HG03095 (cell line): ENCODE data around the gene LRRC75B.
"Not testable (repeated sequence)": the region's sequence is repeated elsewhere in the genome, so short reads cannot be mapped to it uniquely, and the experiment has no call there.

Experiments used
- ATAC-seq: cut with Tn5 transposase; IDR thresholded peaks from one replicate; pipeline ENCODE4 v1.9.1; 2021; ENCODE audit warnings: moderate library complexity; ENCODE audit not compliant: unreplicated experiment

LRRC75B gene, protein sequence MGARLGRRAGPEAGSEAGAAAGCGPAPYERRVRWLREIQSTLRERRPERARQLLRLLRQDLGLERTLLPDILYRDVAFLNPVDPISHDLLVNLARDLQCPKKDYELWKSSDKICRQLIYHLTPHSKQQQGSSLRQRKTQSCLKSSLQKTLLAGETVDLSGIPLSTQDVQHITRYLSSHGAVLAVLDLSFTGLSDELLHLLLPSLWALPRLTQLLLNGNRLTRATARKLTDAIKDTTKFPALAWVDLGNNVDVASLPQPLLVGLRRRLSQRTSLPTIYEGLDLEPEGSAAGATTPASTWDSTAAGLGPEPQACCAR

DNA sequence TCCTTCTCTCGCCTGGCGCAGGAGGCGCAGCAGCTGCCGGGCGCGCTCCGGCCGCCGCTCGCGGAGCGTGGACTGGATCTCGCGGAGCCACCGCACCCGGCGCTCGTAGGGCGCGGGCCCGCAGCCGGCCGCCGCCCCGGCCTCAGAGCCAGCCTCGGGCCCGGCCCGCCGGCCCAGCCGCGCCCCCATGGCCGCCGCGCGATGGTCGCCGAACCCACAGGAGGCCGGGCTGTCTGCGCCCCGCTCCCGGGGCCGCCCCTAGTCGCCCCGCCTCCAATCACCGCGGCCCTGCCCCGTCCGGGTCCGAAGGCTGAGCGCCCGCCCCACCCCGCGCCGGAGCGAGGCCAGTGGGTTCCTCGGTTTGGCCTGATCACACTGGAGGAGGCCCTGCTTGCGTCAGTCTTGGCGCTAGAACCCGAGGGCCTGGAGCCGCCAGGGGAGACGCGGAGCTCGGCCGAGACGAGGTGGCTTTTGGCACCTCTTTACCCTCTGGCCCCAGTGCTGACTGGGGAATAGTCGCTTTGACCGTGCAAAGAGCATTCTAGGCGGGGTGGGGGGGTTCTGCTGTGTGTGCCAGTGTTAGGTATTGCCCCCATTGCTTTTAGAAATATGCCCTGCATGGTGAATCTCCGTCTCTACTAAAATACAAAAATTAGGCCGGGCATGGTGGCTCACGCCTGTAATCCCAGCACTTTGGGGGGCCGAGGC is at the start of gene LRRC75B:
Gene LRRC75B (minus strand): TSS at position 223 of the 708 bp plus-strand sequence. CDS start 34 bp downstream, at position 189.
- peak; percentile 75 for ATAC-seq

DNA sequence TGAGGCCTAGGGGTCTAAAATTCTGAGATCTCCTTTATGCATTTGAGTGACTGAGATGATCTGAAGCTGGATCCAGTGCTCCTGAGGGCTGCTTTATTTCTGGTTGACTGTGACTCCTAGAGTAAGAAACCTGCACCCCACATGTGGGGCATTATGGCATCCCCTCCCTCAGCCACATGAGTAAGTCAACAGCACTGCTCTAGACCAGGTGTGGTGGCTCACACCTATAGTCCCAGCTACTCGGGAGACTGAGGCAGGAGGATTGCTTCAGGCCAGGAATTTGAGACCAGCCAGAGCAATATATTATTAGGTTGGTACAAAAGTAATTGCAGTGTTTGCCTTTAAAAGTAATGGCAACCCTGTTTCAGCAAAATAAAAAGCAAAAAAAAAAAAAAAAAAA is 49.4 kb upstream of the LRRC75B start:
- ATAC-seq, result not testable (repeated sequence)

GRCh38 chr22:24636513-24636912 is 43.6 kb upstream of the LRRC75B start:
- not testable (repeated sequence) for ATAC-seq

DNA sequence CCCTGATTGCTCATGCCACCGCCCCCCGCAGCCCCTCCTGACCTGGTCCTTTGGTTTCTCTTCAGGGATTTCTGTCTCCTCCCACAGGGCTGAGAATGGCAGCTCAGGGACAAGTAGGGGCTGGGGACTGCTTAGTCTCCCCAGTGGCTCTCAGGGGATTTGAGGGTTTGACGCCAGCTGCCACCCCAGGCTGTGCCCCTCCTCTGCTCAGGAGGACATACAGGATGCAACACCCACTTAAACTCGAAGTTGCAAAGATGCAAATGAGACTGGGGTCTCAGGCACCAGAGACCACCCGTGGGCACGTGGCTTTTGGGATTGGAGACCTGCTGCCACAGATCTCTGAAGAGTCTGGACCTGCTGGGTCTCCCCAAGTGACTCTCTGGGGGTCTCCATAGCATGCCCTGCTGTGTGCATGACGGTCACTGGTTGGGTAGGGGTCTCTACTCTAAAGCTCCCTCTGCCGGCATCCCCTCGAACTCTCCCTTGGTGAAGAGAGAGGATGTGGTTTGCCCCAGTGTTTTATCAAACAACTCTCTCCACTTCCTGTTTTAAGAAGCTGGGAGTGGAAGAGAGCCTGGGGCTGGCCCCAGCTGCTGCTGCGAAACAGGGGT is 42.0 kb upstream of the LRRC75B start:
- not testable (repeated sequence) for ATAC-seq

- not testable (repeated sequence) for ATAC-seq
Measured at GRCh38 chr22:24633231-24634023, 40.6 kb upstream of the LRRC75B start.

DNA sequence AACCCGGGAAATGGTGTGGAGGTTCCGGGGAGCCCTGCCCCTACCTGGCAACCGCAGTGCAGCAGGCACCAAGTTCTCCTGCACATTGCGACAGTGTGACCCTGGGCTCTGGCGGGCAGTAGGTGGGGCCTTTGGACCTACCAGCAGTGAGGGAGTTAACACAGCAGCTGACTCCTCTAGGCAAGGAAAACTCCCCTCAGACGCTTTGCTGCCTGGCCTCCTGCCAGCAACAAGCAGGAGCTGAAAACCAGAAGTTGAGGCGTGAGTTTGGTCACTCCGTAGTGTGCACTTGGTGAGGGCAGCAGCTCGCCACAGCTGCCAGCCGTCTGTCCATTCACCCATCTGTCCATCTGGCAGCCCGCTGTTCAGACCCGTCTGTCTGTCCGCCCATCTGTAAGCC is 39.8 kb upstream of the LRRC75B start:
- ATAC-seq, result not testable (repeated sequence)

GRCh38 chr22:24631430-24632122 is 38.7 kb upstream of the LRRC75B start:
- ATAC-seq, result not testable (repeated sequence)

GRCh38 chr22:24630812-24631427 is 38.0 kb upstream of the LRRC75B start:
- ATAC-seq, result not testable (repeated sequence)

DNA sequence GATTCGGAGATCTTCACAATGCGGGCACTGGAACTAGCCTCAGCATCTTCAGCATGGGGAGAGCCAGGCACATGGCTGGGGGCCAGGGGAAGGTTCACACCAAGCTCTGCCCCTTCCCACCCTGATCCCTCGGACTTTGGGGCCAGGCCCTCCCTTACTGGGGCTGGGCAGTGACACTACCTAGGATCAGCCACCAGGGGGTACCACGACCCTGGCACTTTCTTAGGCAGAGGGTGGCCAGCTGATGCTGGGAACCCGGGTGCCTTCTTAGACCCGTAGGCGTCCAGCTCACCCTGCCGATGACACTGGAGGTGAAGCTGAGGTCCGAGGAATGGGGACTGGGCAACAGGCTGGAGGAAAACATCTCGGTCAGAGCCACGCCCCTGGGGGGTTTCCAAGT is 36.2 kb upstream of the LRRC75B start:
- ATAC-seq, result not testable (repeated sequence)

DNA sequence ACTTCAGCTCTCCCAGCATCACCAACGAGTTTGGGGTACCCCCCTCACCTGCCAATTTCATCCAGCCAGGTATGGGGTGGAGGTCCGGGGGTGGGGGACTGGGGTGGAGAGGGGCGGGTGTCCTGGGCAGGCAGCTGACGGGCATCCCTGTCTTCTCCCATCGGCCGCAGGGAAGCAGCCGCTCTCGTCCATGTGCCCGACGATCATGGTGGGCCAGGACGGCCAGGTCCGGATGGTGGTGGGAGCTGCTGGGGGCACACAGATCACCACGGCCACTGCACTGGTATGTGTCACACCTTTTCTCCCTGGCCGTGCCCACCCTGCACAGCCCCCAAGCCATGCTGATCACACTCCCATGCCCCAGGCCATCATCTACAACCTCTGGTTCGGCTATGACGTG is 35.0 kb upstream of the LRRC75B start:
- not testable (repeated sequence) for ATAC-seq

DNA sequence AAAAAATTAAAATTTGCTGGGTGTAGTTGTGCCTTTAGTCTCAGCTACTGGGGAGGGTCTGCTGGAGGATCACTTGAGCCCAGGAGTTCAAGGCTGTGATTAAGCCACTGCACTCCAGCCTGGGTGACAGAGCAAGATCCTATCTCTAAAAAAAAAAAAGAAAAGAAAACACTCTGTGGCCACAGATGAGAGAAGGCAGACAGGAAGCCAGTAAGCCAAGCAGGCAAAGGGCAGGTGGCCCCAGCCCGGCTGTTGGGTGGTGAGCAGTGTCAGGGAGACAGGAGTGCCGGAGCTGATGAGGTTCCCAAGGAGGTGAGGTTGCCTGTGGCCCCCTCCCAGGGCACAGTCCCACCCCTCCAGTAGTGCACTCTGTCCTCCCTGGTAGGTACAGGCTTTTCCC is 29.7 kb upstream of the LRRC75B start:
- not testable (repeated sequence) for ATAC-seq

DNA sequence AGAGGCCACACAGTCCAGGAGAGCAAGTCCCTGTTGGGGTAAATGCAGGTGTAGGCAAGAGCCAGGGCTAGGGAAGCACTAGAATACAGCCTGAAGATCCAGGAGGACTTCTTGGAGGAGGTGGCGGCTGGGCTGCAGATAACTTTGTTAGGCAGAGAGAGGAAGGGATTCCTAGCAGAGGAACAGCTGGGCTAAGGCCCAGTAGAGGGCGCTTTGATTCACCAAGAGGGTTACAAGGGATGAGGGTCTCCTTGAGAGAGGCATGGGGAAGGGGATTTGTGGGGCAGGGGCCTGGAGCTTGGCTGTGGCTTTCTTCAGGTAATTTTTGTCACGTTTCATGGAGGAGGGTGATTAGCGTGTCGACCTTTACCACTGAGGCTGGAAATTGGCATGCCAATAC is 28.4 kb upstream of the LRRC75B start:
- not testable (repeated sequence) for ATAC-seq

- not testable (repeated sequence) for ATAC-seq
Measured at GRCh38 chr22:24614794-24615193, 21.9 kb upstream of the LRRC75B start.

GRCh38 chr22:24609888-24610287 is 17.0 kb upstream of the LRRC75B start:
- not testable (repeated sequence) for ATAC-seq

GRCh38 chr22:24608327-24608726 is 15.5 kb upstream of the LRRC75B start:
- ATAC-seq, result not testable (repeated sequence)

DNA sequence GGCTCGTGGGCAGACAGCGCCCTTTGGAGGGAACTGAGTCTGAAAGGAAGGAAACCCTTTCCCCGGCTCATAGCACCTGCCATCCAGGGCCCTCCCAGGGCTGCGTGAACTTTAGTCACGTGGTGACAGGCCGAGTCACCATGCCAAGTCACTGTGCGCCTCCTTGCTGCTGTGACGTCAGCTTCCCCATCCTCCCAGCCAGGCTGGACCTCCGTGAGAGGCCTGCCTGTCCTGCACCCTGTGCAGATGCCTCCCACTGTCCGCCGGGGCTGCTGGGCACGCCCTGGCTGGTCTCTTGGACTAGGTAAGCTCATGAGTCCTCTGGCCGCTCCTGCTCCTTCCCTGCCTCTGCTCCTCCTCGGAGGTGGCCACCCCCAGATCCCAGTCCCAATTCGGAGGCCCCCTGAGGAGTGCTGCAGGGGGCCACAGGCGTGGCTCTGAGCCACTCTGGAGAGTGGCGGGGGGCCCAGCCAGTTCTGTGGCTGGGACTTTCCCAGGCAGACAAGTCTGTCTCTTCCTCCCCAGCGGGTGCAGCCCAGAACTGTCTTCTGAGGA is 14.6 kb upstream of the LRRC75B start:
- peak; percentile 68 for ATAC-seq

- not testable (repeated sequence) for ATAC-seq
Measured at GRCh38 chr22:24606340-24606739, 13.5 kb upstream of the LRRC75B start.

DNA sequence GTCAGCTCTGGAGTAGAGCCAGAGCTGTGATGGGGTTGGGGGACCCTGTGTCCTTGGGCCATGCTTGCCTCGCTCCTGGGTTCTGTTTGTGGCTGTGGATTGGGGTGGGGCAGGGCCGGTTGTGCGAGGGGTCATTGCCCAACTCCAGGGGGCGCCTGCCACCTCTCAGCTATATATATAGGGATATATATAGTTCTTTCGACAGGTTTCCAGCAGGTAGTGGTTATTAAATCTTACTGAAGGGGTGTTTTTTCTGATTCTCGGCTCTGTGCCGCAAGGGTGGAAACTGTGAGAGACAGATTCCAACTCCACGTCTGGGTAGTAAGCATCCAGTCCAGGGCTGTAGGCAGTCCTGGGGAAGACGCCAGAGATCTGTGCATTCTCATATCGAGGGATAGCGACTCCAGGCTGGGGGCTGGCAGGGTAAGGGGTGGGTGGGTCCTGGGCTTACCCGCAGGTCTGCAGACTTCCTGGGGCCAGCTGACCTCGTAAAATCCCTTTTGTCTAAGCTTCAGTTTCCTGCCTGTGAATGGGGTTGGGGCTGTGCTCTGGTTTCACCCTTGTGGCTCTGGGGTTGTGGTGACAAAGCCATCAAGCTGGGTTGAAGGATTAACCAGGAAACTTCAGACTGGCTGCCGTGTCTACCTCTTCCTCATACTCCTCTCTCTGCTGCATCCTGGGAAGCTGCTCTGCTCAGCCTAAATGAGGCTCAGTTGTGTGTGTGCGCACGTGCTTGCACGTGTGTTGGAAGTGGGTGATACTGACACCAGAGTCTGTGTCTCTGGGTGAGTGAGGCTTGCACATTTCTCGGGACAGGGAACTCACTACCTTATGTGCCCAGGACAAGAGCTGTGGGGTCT is 11.1 kb upstream of the LRRC75B start:
- not testable (repeated sequence) for ATAC-seq
